GM23248 (cell line): ENCODE measurements around the gene ADAMTS7.

Source experiments
- EZH2 ChIP-seq: fragments of 200-600 bp; sonication (generic); IDR thresholded peaks from 2 replicates; pipeline ENCODE4 v1.6.1; 2018; ENCODE audit warnings: antibody characterized with exemption, mild to moderate bottlenecking; ENCODE audit not compliant: insufficient read depth, poor library complexity, severe bottlenecking
- EZH2phosphoT487 ChIP-seq: fragments of 200-600 bp; sonication (generic); IDR thresholded peaks from 2 replicates; pipeline ENCODE4 v1.6.1; 2018; ENCODE audit warnings: antibody characterized with exemption, moderate library complexity, mild to moderate bottlenecking, low read depth; ENCODE audit not compliant: insufficient read depth

- TF ChIP-seq EZH2phosphoT487 (no peak), EZH2 (no peak)
Measured at GRCh38 chr15:78767331-78767951, 43.8 kb downstream of the ADAMTS7 start.
